Fibroblast of pulmonary artery (primary cell): ENCODE data around the gene RBMS3.

Source experiments
- DNase-seq: peaks from one replicate; pipeline ENCODE4 v3.0.0-alpha.2; 2010; ENCODE audit warnings: low read depth
- H3K4me3 ChIP-seq: replicated peaks from 2 replicates; pipeline ENCODE4 v1.5.1; 2011; ENCODE audit warnings: low read depth, mild to moderate bottlenecking, control low read depth, low read length, moderate library complexity
- CTCF ChIP-seq: IDR thresholded peaks from 2 replicates; pipeline ENCODE4 v1.5.1; 2011; ENCODE audit warnings: mild to moderate bottlenecking, control low read depth, low read length, inconsistent platforms; ENCODE audit errors: missing control alignments

The RBMS3 gene

GRCh38 chr3:30003741-30004140 is 722.9 kb downstream of the RBMS3 start:
- no peak for DNase-seq
- no peak overlapping the region for H3K4me3 ChIP-seq
- no peak for TF ChIP-seq CTCF

- no peak for DNase-seq
- no peak overlapping the region for H3K4me3 ChIP-seq
- TF ChIP-seq CTCF, result no peak
These were observed 723.6 kb downstream of the RBMS3 start for GRCh38 chr3:30004481-30004880.

GRCh38 chr3:30006111-30006510 is 725.2 kb downstream of the RBMS3 start:
- no peak for TF ChIP-seq CTCF
- H3K4me3 ChIP-seq, result no peak overlapping the region
- no peak for DNase-seq

GRCh38 chr3:30007668-30008067 is 726.8 kb downstream of the RBMS3 start:
- DNase-seq, result no peak
- no peak for TF ChIP-seq CTCF
- no peak overlapping the region for H3K4me3 ChIP-seq

- TF ChIP-seq CTCF, result no peak
- no peak for DNase-seq
- no peak overlapping the region for H3K4me3 ChIP-seq
These were observed 730.4 kb downstream of the RBMS3 start for GRCh38 chr3:30011237-30011803.

GRCh38 chr3:30012941-30013543 is 732.2 kb downstream of the RBMS3 start:
- TF ChIP-seq CTCF, result peak; percentile 72
- no peak overlapping the region for H3K4me3 ChIP-seq
- peak; percentile 84 for DNase-seq

GRCh38 chr3:30017901-30018300 is 737.0 kb downstream of the RBMS3 start:
- no peak for TF ChIP-seq CTCF
- no peak for DNase-seq
- H3K4me3 ChIP-seq, result no peak overlapping the region
